Amygdala (tissue), 56 donors: ENCODE measurements around the gene BOD1L1.
A peak's percentile ranks its signal among the peaks of the same experiment; 100 is the strongest.

Experiments
- DNase-seq, 56 donors: peaks; one replicate each; lab custom pipeline; 2025; lab: John Stamatoyannopoulos, UW

BOD1L1 gene

GRCh38 chr4:13626492-13627177, 890 bp downstream of the BOD1L1 start:
- DNase-seq = no peak

- DNase-seq = no peak
Measured at GRCh38 chr4:13618212-13618806, 9.2 kb downstream of the BOD1L1 start.

GRCh38 chr4:13617801-13618200, 9.7 kb downstream of the BOD1L1 start:
- DNase-seq = no peak

GRCh38 chr4:13616597-13616996, 10.9 kb downstream of the BOD1L1 start:
- no peak for DNase-seq

GRCh38 chr4:13615161-13615560, 12.4 kb downstream of the BOD1L1 start:
- DNase-seq = peak in 1 of 56 donors; percentile 13

GRCh38 chr4:13612569-13612968, 15.0 kb downstream of the BOD1L1 start:
- no peak for DNase-seq

GRCh38 chr4:13611283-13611842, 16.2 kb downstream of the BOD1L1 start:
- DNase-seq = no peak

- no peak for DNase-seq
Measured at GRCh38 chr4:13605330-13605729, 22.2 kb downstream of the BOD1L1 start.

GRCh38 chr4:13601848-13602247, 25.7 kb downstream of the BOD1L1 start:
- DNase-seq = no peak

- peak in 7 of 56 donors; percentile 2 to 44 (median 15) for DNase-seq
Measured at GRCh38 chr4:13601048-13601447, 26.5 kb downstream of the BOD1L1 start.

- no peak for DNase-seq
Measured at GRCh38 chr4:13599159-13599558, 28.4 kb downstream of the BOD1L1 start.

- DNase-seq = no peak
Measured at GRCh38 chr4:13597604-13598003, 29.9 kb downstream of the BOD1L1 start.

GRCh38 chr4:13597141-13597540, 30.4 kb downstream of the BOD1L1 start:
- no peak for DNase-seq

- no peak for DNase-seq
Measured at GRCh38 chr4:13592220-13592619, 35.3 kb downstream of the BOD1L1 start.

GRCh38 chr4:13590766-13591165, 36.8 kb downstream of the BOD1L1 start:
- DNase-seq = no peak

- no peak for DNase-seq
Measured at GRCh38 chr4:13588954-13589353, 38.6 kb downstream of the BOD1L1 start.

GRCh38 chr4:13584481-13584880, 43.0 kb downstream of the BOD1L1 start:
- no peak for DNase-seq

GRCh38 chr4:13580036-13580435, 47.5 kb downstream of the BOD1L1 start:
- DNase-seq = no peak

GRCh38 chr4:13577660-13578059, 49.9 kb downstream of the BOD1L1 start:
- DNase-seq = no peak

GRCh38 chr4:13570916-13571315, 56.6 kb downstream of the BOD1L1 start:
- no peak for DNase-seq

GRCh38 chr4:13567125-13567524, 60.4 kb downstream of the BOD1L1 start:
- DNase-seq = no peak

- no peak for DNase-seq
Measured at GRCh38 chr4:13562876-13563275, 64.6 kb downstream of the BOD1L1 start.
